ENCODE results near the gene GUCD1. TPM values are rescaled to one million over a fixed set of nuclear protein-coding genes. Genes with fewer than 3 reads are reported as not detected.

Gene GUCD1
- total RNA-seq, 1 donor: 166 TPM

DNA sequence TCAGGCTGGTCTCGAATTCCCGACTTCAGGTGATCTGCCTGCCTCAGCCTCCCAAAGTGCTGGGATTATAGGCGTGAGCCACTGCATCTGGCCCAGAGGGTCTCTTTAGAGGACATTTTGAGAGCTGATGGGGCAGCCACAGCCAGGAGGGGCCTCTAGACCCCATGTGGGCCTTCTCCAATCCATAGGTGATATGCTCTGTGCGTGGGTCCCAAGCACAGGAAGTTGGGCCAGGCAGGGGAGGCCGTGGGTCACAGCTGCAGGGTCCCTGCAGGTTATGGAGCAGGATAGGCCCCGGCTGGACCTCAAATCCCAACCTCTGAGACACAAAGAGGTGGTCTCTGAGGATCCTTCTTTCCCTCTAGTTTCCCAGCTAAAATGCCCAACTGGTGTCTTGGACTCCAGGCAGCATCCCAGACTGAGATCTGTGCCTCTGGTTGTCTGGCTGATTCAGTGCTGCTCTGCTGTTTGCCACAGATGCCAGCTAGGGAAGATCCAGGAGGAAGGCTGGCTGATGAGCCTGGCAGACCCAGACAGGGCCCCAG lies 36.4 kb upstream of the GUCD1 start:
- TF ChIP-seq CTCF (IDR thresholded peaks at IDR 0.05; ENCODE audit: insufficient read depth, low read depth, low read length): no peak
- no peak overlapping the region for H3K4me3 ChIP-seq (ENCODE audit: low read depth, low read length)
- no peak for DNase-seq (ENCODE audit: low read depth)

DNA sequence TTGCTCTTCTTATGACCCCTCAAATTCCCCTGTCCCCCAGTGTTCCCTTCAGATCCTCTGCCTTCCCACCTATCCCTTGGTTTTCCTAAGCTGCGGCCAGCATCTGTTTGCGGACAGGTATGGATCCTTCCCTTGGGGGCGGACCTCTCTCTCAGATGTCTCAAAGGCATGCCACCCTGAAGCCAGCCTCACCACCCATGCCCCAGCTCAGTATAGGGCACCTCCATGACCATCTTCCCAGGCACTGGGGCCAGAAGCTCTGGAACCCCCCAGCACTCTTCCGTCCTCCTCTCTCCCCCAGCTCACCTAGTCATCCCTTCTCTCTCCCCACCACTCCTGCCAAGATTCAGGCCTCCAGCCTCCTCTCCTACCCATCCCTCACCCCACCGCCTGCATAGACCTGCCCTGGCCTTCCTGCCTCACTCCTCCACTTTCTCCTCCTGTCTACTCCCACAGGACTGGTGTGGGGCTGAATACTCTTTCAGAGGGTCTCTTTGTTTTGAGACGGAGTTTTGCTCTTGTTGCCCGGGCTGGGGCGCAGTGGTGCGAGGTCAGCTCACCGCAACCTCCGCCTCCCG lies 35.7 kb upstream of the GUCD1 start:
- TF ChIP-seq CTCF (IDR thresholded peaks at IDR 0.05; ENCODE audit: insufficient read depth, low read depth, low read length): no peak
- DNase-seq (ENCODE audit: low read depth): no peak
- no peak overlapping the region for H3K4me3 ChIP-seq (ENCODE audit: low read depth, low read length)

- no peak for TF ChIP-seq CTCF (IDR thresholded peaks at IDR 0.05; ENCODE audit: insufficient read depth, low read depth, low read length)
- no peak overlapping the region for H3K4me3 ChIP-seq (ENCODE audit: low read depth, low read length)
- no peak for DNase-seq (ENCODE audit: low read depth)
Measured at GRCh38 chr22:24589518-24590030, 34.6 kb upstream of the GUCD1 start.

GRCh38 chr22:24588757-24589481 lies 34.0 kb upstream of the GUCD1 start:
- no peak for DNase-seq (ENCODE audit: low read depth)
- no peak for TF ChIP-seq CTCF (IDR thresholded peaks at IDR 0.05; ENCODE audit: insufficient read depth, low read depth, low read length)

GRCh38 chr22:24588381-24588756 lies 33.4 kb upstream of the GUCD1 start:
- DNase-seq (ENCODE audit: low read depth): no peak
- no peak for TF ChIP-seq CTCF (IDR thresholded peaks at IDR 0.05; ENCODE audit: insufficient read depth, low read depth, low read length)
- H3K4me3 ChIP-seq (ENCODE audit: low read depth, low read length): no peak overlapping the region

More at GRCh38 chr22:24588757-24589481, 34.0 kb upstream of the GUCD1 start:
- H3K4me3 ChIP-seq (ENCODE audit: low read depth, low read length): no peak overlapping the region

- no peak overlapping the region for H3K4me3 ChIP-seq (ENCODE audit: low read depth, low read length)
- no peak for DNase-seq (ENCODE audit: low read depth)
- no peak for TF ChIP-seq CTCF (IDR thresholded peaks at IDR 0.05; ENCODE audit: insufficient read depth, low read depth, low read length)
Measured at GRCh38 chr22:24587948-24588347, 33.0 kb upstream of the GUCD1 start.

Data from fibroblast of villous mesenchyme (primary cell).